Osteocyte (in vitro differentiated cells): Measurements from ENCODE around the gene CD300H. TPM values are rescaled to one million over a fixed set of nuclear protein-coding genes. Genes with fewer than 3 reads are reported as not detected.
"Not testable (repeated sequence)": the region's sequence is repeated elsewhere in the genome, so short reads cannot be mapped to it uniquely, and the experiment has no call there.

Experiments used
- DNase-seq: peaks from one replicate; pipeline ENCODE4 v3.0.0; 2021; ENCODE audit warnings: mixed read lengths; ENCODE audit not compliant: unreplicated experiment; ENCODE audit errors: extremely low spot score
- H3K27ac Mint-ChIP-seq: one replicate; pipeline ENCODE4 v1.8.0; 2021; ENCODE audit warnings: mild to moderate bottlenecking, mixed read lengths; ENCODE audit not compliant: unreplicated experiment
- H3K27me3 Mint-ChIP-seq: one replicate; pipeline ENCODE4 v1.8.0; 2021; ENCODE audit warnings: mixed read lengths; ENCODE audit not compliant: unreplicated experiment
- H3K36me3 Mint-ChIP-seq: one replicate; pipeline ENCODE4 v1.8.0; 2021; ENCODE audit warnings: mixed read lengths; ENCODE audit not compliant: unreplicated experiment
- H3K4me1 Mint-ChIP-seq: one replicate; pipeline ENCODE4 v1.8.0; 2021; ENCODE audit warnings: mixed read lengths; ENCODE audit not compliant: unreplicated experiment
- H3K4me3 Mint-ChIP-seq: one replicate; pipeline ENCODE4 v1.8.0; 2021; ENCODE audit warnings: mild to moderate bottlenecking, moderate library complexity, mixed read lengths; ENCODE audit not compliant: unreplicated experiment
- H3K9me3 Mint-ChIP-seq: one replicate; pipeline ENCODE4 v1.8.0; 2021; ENCODE audit warnings: mixed read lengths; ENCODE audit not compliant: unreplicated experiment
- CTCF ChIP-seq: fragments of 200-600 bp; sonication (generic); IDR thresholded peaks from 2 replicates; pipeline ENCODE4 v1.5.0; 2021; ENCODE audit warnings: antibody characterized with exemption, mild to moderate bottlenecking, moderate library complexity
- total RNA-seq: library from RNA; stranded (reverse); gene quantifications from 2 replicates; pipeline ENCODE4 v1.2.1, GENCODE V29; 2021

CD300H gene
- total RNA-seq, 1 donor from 2014 or later, result not detected

- H3K27ac Mint-ChIP-seq, result no peak overlapping the region
- no peaks in the 10 kb centered on the region for H3K36me3 Mint-ChIP-seq
- TF ChIP-seq CTCF, result no peak
- H3K27me3 Mint-ChIP-seq, result peaks cover 12% of the 10 kb centered on the region
- no peak for DNase-seq
- H3K9me3 Mint-ChIP-seq, result peaks cover 5% of the 10 kb centered on the region
- H3K4me3 Mint-ChIP-seq, result no peak overlapping the region
- H3K4me1 Mint-ChIP-seq, result no peaks in the 10 kb centered on the region
Measured at GRCh38 chr17:74563358-74563757, 4.0 kb downstream of the CD300H start.

- DNase-seq, result no peak
Measured at GRCh38 chr17:74561586-74561985, 5.7 kb downstream of the CD300H start.

GRCh38 chr17:74558882-74559519, 8.3 kb downstream of the CD300H start:
- Mint-ChIP-seq H3K27me3 (peaks cover 19% of the 10 kb centered on the region), H3K4me3 (no peak overlapping the region), H3K4me1 (no peaks in the 10 kb centered on the region), H3K36me3 (no peaks in the 10 kb centered on the region), H3K9me3 (peaks cover 5% of the 10 kb centered on the region), H3K27ac (no peak overlapping the region)
- TF ChIP-seq CTCF, result no peak
- DNase-seq, result no peak

More at GRCh38 chr17:74561586-74561985, 5.7 kb downstream of the CD300H start:
- no peak for TF ChIP-seq CTCF
- no peak overlapping the region for H3K4me3 Mint-ChIP-seq
- H3K27ac Mint-ChIP-seq, result no peak overlapping the region
- H3K9me3 Mint-ChIP-seq, result peaks cover 5% of the 10 kb centered on the region
- H3K4me1 Mint-ChIP-seq, result no peaks in the 10 kb centered on the region
- no peaks in the 10 kb centered on the region for H3K36me3 Mint-ChIP-seq
- H3K27me3 Mint-ChIP-seq, result peaks cover 12% of the 10 kb centered on the region

GRCh38 chr17:74558402-74558801, 8.9 kb downstream of the CD300H start:
- H3K27ac Mint-ChIP-seq, H3K9me3 Mint-ChIP-seq: not testable (repeated sequence)

GRCh38 chr17:74555427-74555940, 11.8 kb downstream of the CD300H start:
- DNase-seq, result no peak
- Mint-ChIP-seq H3K4me3 (no peak overlapping the region), H3K36me3 (no peaks in the 10 kb centered on the region), H3K9me3 (no peaks in the 10 kb centered on the region), H3K27me3 (peaks cover 20% of the 10 kb centered on the region), H3K4me1 (no peaks in the 10 kb centered on the region), H3K27ac (no peak overlapping the region)
- TF ChIP-seq CTCF, result no peak

More at GRCh38 chr17:74558402-74558801, 8.9 kb downstream of the CD300H start:
- not testable (repeated sequence) for H3K36me3 Mint-ChIP-seq, DNase-seq, H3K4me3 Mint-ChIP-seq, H3K4me1 Mint-ChIP-seq
- H3K27me3 Mint-ChIP-seq, result peaks cover 22% of the 10 kb centered on the region
